Right cardiac atrium (tissue), 5 donors: ENCODE results near the gene C21orf58. TPM values are rescaled to one million over a fixed set of nuclear protein-coding genes. Genes with fewer than 3 reads are reported as not detected.
"Not testable (repeated sequence)": the region's sequence is repeated elsewhere in the genome, so short reads cannot be mapped to it uniquely, and the experiment has no call there.

Experiments used
- ATAC-seq, 2 donors: fragments of 200-7000 bp; cut with Tn5 transposase; one replicate each; pipeline versions ENCODE4 v1.8.0 to v1.9.1; 2020; ENCODE audit warnings: moderate library complexity in 2 of 2, mild to moderate bottlenecking in 1 of 2
- DNase-seq, 3 donors: peaks; one replicate each; pipeline ENCODE4 v3.0.0-alpha.2; 2020
- H3K27ac ChIP-seq: one replicate; pipeline ENCODE4 v1.5.1; 2013; ENCODE audit warnings: mild to moderate bottlenecking, low read length, control low read depth, moderate library complexity
- H3K27me3 ChIP-seq: one replicate; pipeline ENCODE4 v1.6.1; 2013; ENCODE audit not compliant: control insufficient read depth, insufficient read depth
- H3K4me1 ChIP-seq: one replicate; pipeline ENCODE4 v1.6.1; 2013; ENCODE audit warnings: low read length; ENCODE audit not compliant: control insufficient read depth, insufficient read depth
- H3K4me3 ChIP-seq: one replicate; pipeline ENCODE4 v1.5.1; 2013; ENCODE audit warnings: low read length, control low read depth
- H3K9me3 ChIP-seq: one replicate; pipeline ENCODE4 v1.6.1; 2013; ENCODE audit warnings: low read length; ENCODE audit not compliant: control insufficient read depth
- WGBS: extraction: QIAGEN DNeasy Blood & Tissue Kit; methylation state at CpG from one replicate; pipeline ENCODE4 v1.1.7; 2013; 5-methylcytosine and 5-hydroxymethylcytosine counted together
- intact Hi-C, 4 donors: fragments of 100-400 bp; cut with DNase I; formaldehyde crosslinking; loops; one replicate each; pipeline versions ENCODE4 v1.11.0 to v1.14.0; 2022 to 2023
- polyA plus RNA-seq: library from polyadenylated mRNA; stranded (reverse); fragments of 200-250 nt; gene quantifications from one replicate; pipeline ENCODE4 v1.2.3, GENCODE V29; 2013
- total RNA-seq, 4 donors: library from RNA; stranded (reverse); fragmentation: NEBNext Ultra II Directional; extraction: Animal tissue kit (Norgen Biotek cat#: 25700); gene quantifications; one replicate each; pipeline ENCODE4 v1.2.1, GENCODE V29; 2021
- donor health status: healthy with polysubstance abuse.
- donor health status: DM: no; HTN: yes; CAD: no.
- donor health status: DM: no; HTN: no; CAD: no.
- donor health status: DM: no; HTN: yes; CAD: no; lungs with severe emphysema.
- donor health status: DM: yes; HTN: yes; CAD: no.

C21orf58 gene
- total and polyA plus RNA-seq, 5 donors = 0.84 to 2.1 (median 1.6) TPM

GRCh38 chr21:46322351-46323226 lies 1.1 kb downstream of the C21orf58 start:
- H3K4me3 ChIP-seq = peak overlapping the region; percentile 71
- H3K4me1 ChIP-seq = peaks cover 8% of the 10 kb centered on the region
- DNase-seq (peak in 2 of 3 donors; percentile 56 to 64), ATAC-seq (no peak)
- H3K27me3 ChIP-seq = no peaks in the 10 kb centered on the region
- H3K9me3 ChIP-seq = no peaks in the 10 kb centered on the region
- no peak overlapping the region for H3K27ac ChIP-seq
- 4% methylated on average over 50 of the region's 50 CpGs for WGBS
- intact Hi-C loops = no loop called here

GRCh38 chr21:46320331-46320801 lies 3.3 kb downstream of the C21orf58 start:
- H3K4me1 ChIP-seq = peaks cover 5% of the 10 kb centered on the region
- no peak for DNase-seq
- intact Hi-C loops = no loop called here
- H3K4me3 ChIP-seq = no peak overlapping the region
- H3K27ac ChIP-seq = no peak overlapping the region
- no peaks in the 10 kb centered on the region for H3K9me3 ChIP-seq
- WGBS = 56% methylated on average over 4 of the region's 4 CpGs
- no peaks in the 10 kb centered on the region for H3K27me3 ChIP-seq
- ATAC-seq = no peak

GRCh38 chr21:46319186-46319585 lies 4.5 kb downstream of the C21orf58 start:
- H3K4me3 ChIP-seq = no peak overlapping the region
- no peak overlapping the region for H3K27ac ChIP-seq
- WGBS = 95% methylated on average over 7 of the region's 7 CpGs
- ATAC-seq (no peak), DNase-seq (no peak)
- H3K4me1 ChIP-seq = peaks cover 5% of the 10 kb centered on the region
- no peaks in the 10 kb centered on the region for H3K27me3 ChIP-seq
- intact Hi-C loops = no loop called here
- H3K9me3 ChIP-seq = no peaks in the 10 kb centered on the region

GRCh38 chr21:46318464-46318845 lies 5.2 kb downstream of the C21orf58 start:
- ATAC-seq = no peak
- no peak overlapping the region for H3K27ac ChIP-seq
- intact Hi-C loops = no loop called here
- H3K4me3 ChIP-seq = no peak overlapping the region
- no peaks in the 10 kb centered on the region for H3K27me3 ChIP-seq
- H3K9me3 ChIP-seq = no peaks in the 10 kb centered on the region
- 85% methylated on average over 4 of the region's 4 CpGs for WGBS
- DNase-seq = no peak
- peaks cover 5% of the 10 kb centered on the region for H3K4me1 ChIP-seq

- ATAC-seq = peak; percentile 32 to 59
- H3K9me3 ChIP-seq = no peaks in the 10 kb centered on the region
- intact Hi-C loops = no loop called here
- no peak overlapping the region for H3K27ac ChIP-seq
- no peaks in the 10 kb centered on the region for H3K27me3 ChIP-seq
- DNase-seq = peak in 2 of 3 donors; percentile 63 to 65
- H3K4me3 ChIP-seq = no peak overlapping the region
- peaks cover 5% of the 10 kb centered on the region for H3K4me1 ChIP-seq
- WGBS = 73% methylated on average over 20 of the region's 20 CpGs
Observed at GRCh38 chr21:46317710-46318463, 5.8 kb downstream of the C21orf58 start.

- DNase-seq = no peak
- H3K27ac ChIP-seq = no peak overlapping the region
- no peaks in the 10 kb centered on the region for H3K9me3 ChIP-seq
- no peak for ATAC-seq
- H3K4me3 ChIP-seq = no peak overlapping the region
- WGBS = 92% methylated on average over 14 of the region's 14 CpGs
- intact Hi-C loops = no loop called here
- no peaks in the 10 kb centered on the region for H3K27me3 ChIP-seq
- no peaks in the 10 kb centered on the region for H3K4me1 ChIP-seq
Observed at GRCh38 chr21:46316708-46317324, 6.9 kb downstream of the C21orf58 start.

GRCh38 chr21:46314441-46315020 lies 9.1 kb downstream of the C21orf58 start:
- WGBS = 94% methylated on average over 22 of the region's 22 CpGs
- H3K4me1 ChIP-seq = no peaks in the 10 kb centered on the region
- H3K27ac ChIP-seq = no peak overlapping the region
- no peaks in the 10 kb centered on the region for H3K27me3 ChIP-seq
- ATAC-seq (no peak), DNase-seq (no peak)
- no peak overlapping the region for H3K4me3 ChIP-seq
- H3K9me3 ChIP-seq = no peaks in the 10 kb centered on the region
- intact Hi-C loops = no loop called here

GRCh38 chr21:46312949-46313348 lies 10.7 kb downstream of the C21orf58 start:
- ATAC-seq (no peak), DNase-seq (peak in 1 of 3 donors; percentile 0)
- Histone ChIP-seq H3K27me3 (no peaks in the 10 kb centered on the region), H3K27ac (no peak overlapping the region), H3K4me3 (no peak overlapping the region), H3K4me1 (no peaks in the 10 kb centered on the region), H3K9me3 (no peaks in the 10 kb centered on the region)
- 92% methylated on average over 5 of the region's 5 CpGs for WGBS
- intact Hi-C loops = no loop called here

- Histone ChIP-seq H3K27me3 (no peaks in the 10 kb centered on the region), H3K4me3 (no peak overlapping the region), H3K4me1 (no peaks in the 10 kb centered on the region), H3K27ac (no peak overlapping the region), H3K9me3 (no peaks in the 10 kb centered on the region)
- intact Hi-C loops = no loop called here
- DNase-seq = no peak
- ATAC-seq = no peak
Observed at GRCh38 chr21:46311568-46311967, 12.1 kb downstream of the C21orf58 start.

GRCh38 chr21:46310260-46310659 lies 13.4 kb downstream of the C21orf58 start:
- not testable (repeated sequence) for ATAC-seq
- WGBS = 97% methylated on average over 8 of the region's 8 CpGs

More at GRCh38 chr21:46310260-46310659, 13.4 kb downstream of the C21orf58 start:
- H3K27ac ChIP-seq, H3K4me1 ChIP-seq, DNase-seq, intact Hi-C loops, H3K4me3 ChIP-seq, H3K27me3 ChIP-seq, H3K9me3 ChIP-seq: not testable (repeated sequence)
